GM18517 (cell line): ENCODE data around the gene SYTL1.

Source experiments
- ATAC-seq: cut with Tn5 transposase; IDR thresholded peaks from one replicate; pipeline ENCODE4 v1.9.1; 2021; ENCODE audit warnings: mild to moderate bottlenecking, moderate library complexity; ENCODE audit not compliant: unreplicated experiment

SYTL1 gene

GRCh38 chr1:27346991-27347624, 5.3 kb downstream of the SYTL1 start:
- ATAC-seq = no peak

GRCh38 chr1:27348861-27349783, 7.3 kb downstream of the SYTL1 start:
- no peak for ATAC-seq

GRCh38 chr1:27349784-27350662, 8.2 kb downstream of the SYTL1 start:
- no peak for ATAC-seq

GRCh38 chr1:27350663-27351540, 9.1 kb downstream of the SYTL1 start:
- ATAC-seq = no peak

GRCh38 chr1:27351541-27352107, 9.8 kb downstream of the SYTL1 start:
- no peak for ATAC-seq

- no peak for ATAC-seq
These were observed 11.3 kb downstream of the SYTL1 start for GRCh38 chr1:27353166-27353565.

- ATAC-seq = no peak
These were observed 11.8 kb downstream of the SYTL1 start for GRCh38 chr1:27353629-27354028.

GRCh38 chr1:27355683-27356082, 13.9 kb downstream of the SYTL1 start:
- no peak for ATAC-seq

- ATAC-seq = no peak
These were observed 14.4 kb downstream of the SYTL1 start for GRCh38 chr1:27356277-27356618.

GRCh38 chr1:27356619-27357280, 14.9 kb downstream of the SYTL1 start:
- ATAC-seq = no peak

GRCh38 chr1:27357281-27358037, 15.6 kb downstream of the SYTL1 start:
- no peak for ATAC-seq

- no peak for ATAC-seq
These were observed 16.5 kb downstream of the SYTL1 start for GRCh38 chr1:27358038-27358927.

- ATAC-seq = no peak
These were observed 17.1 kb downstream of the SYTL1 start for GRCh38 chr1:27358928-27359313.

- no peak for ATAC-seq
These were observed 18.0 kb downstream of the SYTL1 start for GRCh38 chr1:27359822-27360158.

GRCh38 chr1:27360159-27361043, 18.6 kb downstream of the SYTL1 start:
- ATAC-seq = no peak

GRCh38 chr1:27361044-27361402, 19.2 kb downstream of the SYTL1 start:
- no peak for ATAC-seq

GRCh38 chr1:27361553-27361952, 19.7 kb downstream of the SYTL1 start:
- no peak for ATAC-seq
